ENCODE data around the gene ARHGAP23.

DNA sequence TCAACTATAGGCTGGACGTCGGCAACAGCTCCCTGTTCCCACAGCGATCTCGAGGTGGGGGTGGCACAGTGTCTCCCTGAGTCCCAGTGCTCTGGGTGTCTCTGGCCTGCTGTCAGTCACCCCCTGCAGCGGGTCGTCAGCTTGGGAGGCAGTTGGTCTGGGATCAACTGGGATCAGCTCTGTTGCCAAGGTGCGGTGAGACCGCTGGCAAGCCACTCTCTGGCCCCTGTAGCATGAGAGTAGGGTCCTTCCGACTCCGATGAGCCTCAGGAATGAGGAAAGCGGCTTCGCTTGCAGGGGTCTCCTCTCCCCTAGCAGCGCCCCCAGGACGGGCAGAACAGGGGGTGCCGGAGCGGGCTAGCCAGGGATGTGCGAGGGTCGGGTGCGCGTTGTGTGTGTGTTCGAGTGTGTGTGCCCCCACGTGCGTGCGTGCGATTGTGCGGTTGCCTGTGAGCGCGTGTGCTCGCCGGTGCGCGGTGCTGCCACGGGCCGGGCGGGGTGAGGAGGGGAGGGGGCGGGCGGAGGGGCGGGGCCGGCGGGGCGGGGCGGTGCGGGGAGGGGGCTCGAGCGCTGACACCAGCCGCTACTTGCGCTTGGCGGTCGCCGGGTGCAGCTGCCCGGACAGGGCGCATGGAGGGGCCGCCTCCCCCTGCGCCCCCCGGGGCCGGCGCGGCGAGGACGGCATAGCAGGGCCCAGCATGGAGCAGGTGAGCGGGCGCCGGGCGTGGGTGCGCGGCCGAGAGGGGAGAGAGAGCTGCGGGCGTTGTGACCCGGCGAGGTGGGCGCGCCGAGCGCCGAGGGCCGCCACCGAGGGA is 9.4 kb upstream of the ARHGAP23 start:
- TF ChIP-seq, protein P1, sequence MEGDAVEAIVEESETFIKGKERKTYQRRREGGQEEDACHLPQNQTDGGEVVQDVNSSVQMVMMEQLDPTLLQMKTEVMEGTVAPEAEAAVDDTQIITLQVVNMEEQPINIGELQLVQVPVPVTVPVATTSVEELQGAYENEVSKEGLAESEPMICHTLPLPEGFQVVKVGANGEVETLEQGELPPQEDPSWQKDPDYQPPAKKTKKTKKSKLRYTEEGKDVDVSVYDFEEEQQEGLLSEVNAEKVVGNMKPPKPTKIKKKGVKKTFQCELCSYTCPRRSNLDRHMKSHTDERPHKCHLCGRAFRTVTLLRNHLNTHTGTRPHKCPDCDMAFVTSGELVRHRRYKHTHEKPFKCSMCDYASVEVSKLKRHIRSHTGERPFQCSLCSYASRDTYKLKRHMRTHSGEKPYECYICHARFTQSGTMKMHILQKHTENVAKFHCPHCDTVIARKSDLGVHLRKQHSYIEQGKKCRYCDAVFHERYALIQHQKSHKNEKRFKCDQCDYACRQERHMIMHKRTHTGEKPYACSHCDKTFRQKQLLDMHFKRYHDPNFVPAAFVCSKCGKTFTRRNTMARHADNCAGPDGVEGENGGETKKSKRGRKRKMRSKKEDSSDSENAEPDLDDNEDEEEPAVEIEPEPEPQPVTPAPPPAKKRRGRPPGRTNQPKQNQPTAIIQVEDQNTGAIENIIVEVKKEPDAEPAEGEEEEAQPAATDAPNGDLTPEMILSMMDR (optimal IDR thresholded peaks at IDR 0.05 in 1 of 3, IDR thresholded peaks at IDR 0.05 in 1 of 3, conservative IDR thresholded peaks at IDR 0.05 in 1 of 3; ENCODE audit: extremely low read depth in 1 of 3, insufficient read depth in 2 of 3, low read length in 3 of 3), result no peak
- peak; percentile 97 for TF ChIP-seq EZH2 (IDR thresholded peaks at IDR 0.05; ENCODE audit: low read length)

Measured in keratinocyte (primary cell).